H1 (cell line): ENCODE measurements around the gene RELA. TPM values are rescaled to one million over a fixed set of nuclear protein-coding genes. Genes with fewer than 3 reads are reported as not detected.

Experiments used
- ATF2 ChIP-seq: IDR thresholded peaks from 2 replicates; pipeline ENCODE4 v1.6.1; 2012; ENCODE audit warnings: low read length, inconsistent platforms
- ATF3 ChIP-seq: IDR thresholded peaks from 2 replicates; pipeline ENCODE4 v1.6.1; 2011; ENCODE audit warnings: low read depth, mild to moderate bottlenecking, low read length; ENCODE audit not compliant: insufficient read depth
- BCL11A ChIP-seq, 2 experiments: IDR thresholded peaks; one replicate each; pipeline ENCODE4 v1.6.1; 2011; ENCODE audit warnings: low read depth in 2 of 2, low read length in 2 of 2, mild to moderate bottlenecking in 2 of 2
- CHD2 ChIP-seq: IDR thresholded peaks from 2 replicates; pipeline ENCODE4 v1.6.1; 2012; ENCODE audit warnings: low read length, improper control_type of control experiment
- CTBP2 ChIP-seq: IDR thresholded peaks from 2 replicates; pipeline ENCODE4 v1.7.0; 2011; ENCODE audit warnings: borderline replicate concordance, mild to moderate bottlenecking, moderate library complexity, mixed read lengths, low read length; ENCODE audit not compliant: insufficient read depth, insufficient read length
- CTCF ChIP-seq, 3 experiments: IDR thresholded peaks; 1 replicate in 2 of 3; 2 replicates in 1 of 3; pipeline versions ENCODE4 v1.5.1 to v1.6.1; 2011; ENCODE audit warnings: low read length in 3 of 3, mild to moderate bottlenecking in 3 of 3, inconsistent platforms in 2 of 3, low read depth in 1 of 3, moderate library complexity in 1 of 3; ENCODE audit not compliant: insufficient read depth in 1 of 3; ENCODE audit errors: control extremely low read depth in 1 of 3
- E2F6 ChIP-seq: IDR thresholded peaks from 2 replicates; pipeline ENCODE4 v1.6.1; 2012; ENCODE audit warnings: inconsistent platforms
- EGR1 ChIP-seq: IDR thresholded peaks from 2 replicates; pipeline ENCODE4 v1.6.1; 2011; ENCODE audit warnings: low read depth, low read length, borderline replicate concordance
- JUND ChIP-seq: IDR thresholded peaks from 2 replicates; pipeline ENCODE4 v1.6.1; 2011; ENCODE audit warnings: mild to moderate bottlenecking, improper control_type of control experiment, low read length
- KDM4A ChIP-seq: IDR thresholded peaks from one replicate; pipeline ENCODE4 v1.7.1; 2012; ENCODE audit warnings: low read depth, mild to moderate bottlenecking, moderate library complexity, low read length, inconsistent platforms; ENCODE audit not compliant: severe bottlenecking
- KDM5A ChIP-seq: fragments of 200-600 bp; IDR thresholded peaks from 2 replicates; pipeline ENCODE4 v1.7.1; 2012; ENCODE audit warnings: mild to moderate bottlenecking, low read length, inconsistent platforms, mixed read lengths
- MAFK ChIP-seq: IDR thresholded peaks from 2 replicates; pipeline ENCODE4 v1.6.1; 2012; ENCODE audit warnings: low read depth, mild to moderate bottlenecking, improper control_type of control experiment, low read length
- PHF8 ChIP-seq: fragments of 200-600 bp; sonication (generic); conservative IDR thresholded peaks from 2 replicates; pipeline ENCODE4 v1.7.1; 2012; ENCODE audit warnings: low read depth, mild to moderate bottlenecking, inconsistent platforms, low read length, moderate library complexity
- POLR2AphosphoS5 ChIP-seq: IDR thresholded peaks from 2 replicates; pipeline ENCODE4 v1.6.1; 2011; ENCODE audit warnings: low read depth, low read length
- RNF2 ChIP-seq: fragments of 200-900, 300-1000 bp; sonication (generic); IDR thresholded peaks from 2 replicates; pipeline ENCODE4 v1.7.1; 2016; ENCODE audit warnings: borderline replicate concordance, low read depth, mild to moderate bottlenecking, antibody characterized with exemption, low read length; ENCODE audit not compliant: poor library complexity, severe bottlenecking; ENCODE audit errors: missing control alignments
- SP1 ChIP-seq: IDR thresholded peaks from 2 replicates; pipeline ENCODE4 v1.6.1; 2011; ENCODE audit warnings: low read depth, low read length
- SP4 ChIP-seq: IDR thresholded peaks from 2 replicates; pipeline ENCODE4 v1.6.1; 2012; ENCODE audit warnings: low read length, inconsistent platforms
- SRF ChIP-seq: IDR thresholded peaks from 2 replicates; pipeline ENCODE4 v1.6.1; 2011; ENCODE audit warnings: mild to moderate bottlenecking, low read depth, low read length, moderate library complexity
- polyA plus RNA-seq, 7 experiments: library from polyadenylated mRNA; depleted of rRNA in 3 of 7; stranded (reverse) in 5 of 7; unstranded in 2 of 7; fragments of >200 nt in 5 of 7; fragments of 200-250 nt in 2 of 7; gene quantifications; 1 replicate in 5 of 7; 2 replicates in 1 of 7; 4 replicates in 1 of 7; pipeline versions ENCODE4 v1.2.1 to v1.2.3, GENCODE V29; 2011 to 2013; ENCODE audit warnings: missing spikeins in 2 of 7, mixed read lengths in 2 of 7
- total RNA-seq: library from RNA; stranded (reverse); fragmentation: NEBNext Ultra II Directional; extraction: Animal tissue kit (Norgen Biotek cat#: 25700); gene quantifications from 2 replicates; pipeline ENCODE4 v1.2.1, GENCODE V29; 2021

The RELA gene
- total and polyA plus RNA-seq, 2 of the 8 experiments (the other 6 are each of a cell fraction or from before 2014, with no cell fraction given) = 21.9 to 27.5 TPM

- no peak for TF ChIP-seq ATF2
- peak; percentile 51; the same call in 1 of the 2 replicates for TF ChIP-seq EGR1
- TF ChIP-seq MAFK = no peak
- TF ChIP-seq SP1 = peak; percentile 18; the same call in 1 of the 2 replicates
- 0 out of 2 replicates have a peak, but pooled peaks have one; percentile 22 for TF ChIP-seq KDM5A
- TF ChIP-seq PHF8 = peak; percentile 67
- TF ChIP-seq ATF3 = no peak
- no peak for TF ChIP-seq JUND
- TF ChIP-seq CHD2 = no peak
- no peak for TF ChIP-seq RNF2
- TF ChIP-seq SP4 = peak; percentile 82
- no peak for TF ChIP-seq BCL11A (IDR thresholded peaks at IDR 0.05; ENCODE audit: low read depth in 2 of 2, low read length in 2 of 2)
- peak; percentile 93 for TF ChIP-seq KDM4A
- peak; percentile 64; the same call in 1 of the 2 replicates for TF ChIP-seq POLR2AphosphoS5
- TF ChIP-seq CTBP2 = peak; percentile 43
- peak in 1 of 3 experiments; percentile 55; a peak in 2 of 4 replicates for TF ChIP-seq CTCF (IDR thresholded peaks at IDR 0.05; ENCODE audit: control extremely low read depth in 1 of 3, insufficient read depth in 1 of 3, low read depth in 1 of 3, low read length in 3 of 3)
- TF ChIP-seq E2F6 = peak; percentile 18; the same call in 1 of the 2 replicates
- no peak for TF ChIP-seq SRF
Measured at GRCh38 chr11:65646958-65647701, 15.6 kb downstream of the RELA start (continued).
